NOMO-1 (cell line): Measurements from ENCODE around the gene MAP3K19.
A peak's percentile ranks its signal among the peaks of the same experiment; 100 is the strongest.

Source experiments
- DNase-seq, 2 experiments: peaks; one replicate each; lab custom pipeline; 2025; ENCODE audit not compliant: unreplicated experiment in 2 of 2; lab: John Stamatoyannopoulos, UW

MAP3K19 gene

DNA sequence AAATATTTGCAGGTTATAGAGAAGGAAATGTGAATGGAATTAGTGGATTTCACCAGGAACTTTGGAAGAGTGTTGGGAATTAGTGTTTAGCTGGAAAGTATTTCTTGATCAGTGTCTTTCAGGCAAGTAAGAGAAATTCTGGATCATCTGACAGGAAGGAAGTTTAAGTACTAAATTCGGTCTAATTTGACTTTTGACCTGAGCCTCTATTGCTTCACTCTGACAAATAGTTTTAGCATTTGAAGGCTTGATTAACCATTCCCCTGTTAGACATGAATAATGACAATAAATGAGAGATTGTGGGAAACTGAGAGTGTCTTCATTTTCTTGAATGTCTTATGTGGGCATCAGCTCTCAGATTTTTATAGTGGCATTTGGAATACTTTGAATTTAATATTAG lies 112.6 kb downstream of the MAP3K19 start:
- peak in 1 of 2 experiments; percentile 23 for DNase-seq

DNA sequence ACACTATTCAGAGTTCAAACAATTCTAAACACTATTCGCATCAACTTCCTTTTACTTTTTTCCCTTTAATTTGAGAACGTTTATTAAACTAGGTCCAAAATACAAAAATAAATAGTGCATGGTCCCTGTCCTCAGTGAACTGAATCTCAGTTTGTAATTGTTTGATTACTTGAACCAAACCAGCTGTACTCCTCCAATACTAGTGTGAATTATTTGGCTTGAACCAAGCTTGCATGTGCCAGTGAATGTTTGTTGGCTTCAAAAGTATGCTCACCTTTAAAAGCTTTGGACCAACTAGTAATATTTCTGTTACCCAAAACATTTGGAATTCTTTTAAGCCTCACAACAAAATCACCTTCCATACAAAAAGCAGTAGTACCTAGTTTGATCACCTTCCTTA lies 113.1 kb downstream of the MAP3K19 start:
- DNase-seq = no peak

- DNase-seq = no peak
Measured at GRCh38 chr2:134933732-134934131, 113.5 kb downstream of the MAP3K19 start.

GRCh38 chr2:134932864-134933526 lies 114.3 kb downstream of the MAP3K19 start:
- no peak for DNase-seq

- DNase-seq = no peak
Measured at GRCh38 chr2:134927195-134927594, 120.1 kb downstream of the MAP3K19 start.

DNA sequence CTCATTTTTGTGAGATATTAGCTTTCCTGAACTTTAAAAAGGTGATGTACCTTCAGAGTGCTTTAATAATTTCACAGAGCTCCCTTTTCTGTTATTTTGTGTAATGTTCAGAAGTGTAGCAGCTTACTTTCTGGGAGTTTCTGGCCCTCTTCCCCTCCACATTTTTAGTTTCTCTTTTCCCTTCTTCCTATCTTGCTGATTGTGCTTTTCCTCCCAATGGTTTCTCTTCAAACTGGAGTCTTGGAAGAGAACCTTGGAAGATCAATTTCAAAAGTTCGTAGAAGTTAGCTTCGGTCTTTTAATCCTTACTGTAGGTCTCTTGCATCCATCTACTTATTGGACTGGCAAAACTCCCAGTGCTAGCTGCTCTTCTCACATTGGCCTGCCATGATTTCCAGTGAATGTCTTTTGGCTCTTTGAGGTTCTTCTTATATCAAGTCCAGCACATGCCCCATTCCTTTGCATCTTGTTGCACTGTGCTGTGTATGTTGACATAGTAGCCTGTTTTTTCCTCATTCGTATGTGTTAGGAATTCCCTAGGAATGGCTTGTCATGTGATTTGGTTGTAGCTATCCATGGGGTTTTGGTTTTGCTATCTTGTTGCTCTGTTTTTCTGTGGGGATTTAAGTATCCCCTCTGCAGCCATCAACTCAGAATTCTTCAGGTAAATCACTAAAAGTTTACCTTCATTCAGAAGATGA lies 120.9 kb downstream of the MAP3K19 start:
- DNase-seq = no peak

DNA sequence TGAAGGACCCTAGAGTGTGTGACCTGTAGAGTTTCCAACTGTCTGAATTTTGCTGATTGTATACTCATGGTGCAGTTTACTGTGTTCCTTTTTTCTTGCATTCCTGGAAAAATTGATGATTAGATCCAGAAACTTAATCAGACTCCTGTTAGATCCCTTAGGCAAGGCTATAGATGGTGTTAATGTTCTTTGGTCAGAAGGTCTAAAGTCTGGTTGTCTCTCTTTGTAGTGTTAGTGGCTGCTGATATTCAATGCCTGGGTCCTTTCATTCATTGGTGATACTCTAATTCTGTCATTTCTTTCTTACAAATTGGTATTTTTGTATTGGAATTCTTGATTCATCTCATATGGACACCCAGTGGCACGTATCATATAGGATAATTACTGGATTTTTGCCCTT lies 122.3 kb downstream of the MAP3K19 start:
- DNase-seq = no peak

GRCh38 chr2:134919341-134920210 lies 127.7 kb downstream of the MAP3K19 start:
- DNase-seq = peak; percentile 10 to 31

- peak; percentile 98 to 99 for DNase-seq
Measured at GRCh38 chr2:134918526-134919340, 128.5 kb downstream of the MAP3K19 start, which contains the start of gene CCNT2. Gene CCNT2 (plus strand): TSS chr2:134918822. CDS start chr2:134918855, 33 bp downstream.

DNA sequence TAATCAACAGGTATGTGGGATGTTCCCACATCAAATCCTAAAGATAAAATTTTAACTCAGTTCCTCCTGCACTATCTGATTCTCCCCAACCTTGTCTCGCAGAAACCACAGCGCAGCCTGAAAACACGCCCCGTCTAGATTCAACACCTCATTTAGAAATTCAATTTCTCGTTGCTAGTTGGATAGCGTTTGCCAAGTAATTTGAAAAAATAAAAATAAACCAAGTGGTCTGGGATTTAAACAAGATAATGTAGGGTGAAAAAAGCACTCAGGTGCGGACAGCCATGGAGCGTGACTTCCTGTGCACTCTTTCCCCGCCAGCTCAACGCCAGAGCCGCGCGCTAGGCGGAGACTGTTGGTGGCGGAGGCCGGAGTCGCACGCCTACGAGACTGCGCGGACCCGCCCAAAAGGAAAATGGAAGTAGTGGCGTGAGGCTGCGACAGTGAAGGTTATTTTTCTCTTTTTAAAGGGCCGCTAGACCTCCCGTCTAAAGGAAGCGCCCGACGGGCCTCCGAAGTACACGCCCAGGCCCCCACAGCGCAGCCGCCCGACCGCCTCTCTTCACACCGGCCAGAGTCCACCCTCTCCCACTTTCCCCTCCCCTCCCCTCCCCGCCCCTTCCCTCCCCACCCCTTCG lies 129.2 kb downstream of the MAP3K19 start:
- DNase-seq = peak; percentile 97 to 99

DNA sequence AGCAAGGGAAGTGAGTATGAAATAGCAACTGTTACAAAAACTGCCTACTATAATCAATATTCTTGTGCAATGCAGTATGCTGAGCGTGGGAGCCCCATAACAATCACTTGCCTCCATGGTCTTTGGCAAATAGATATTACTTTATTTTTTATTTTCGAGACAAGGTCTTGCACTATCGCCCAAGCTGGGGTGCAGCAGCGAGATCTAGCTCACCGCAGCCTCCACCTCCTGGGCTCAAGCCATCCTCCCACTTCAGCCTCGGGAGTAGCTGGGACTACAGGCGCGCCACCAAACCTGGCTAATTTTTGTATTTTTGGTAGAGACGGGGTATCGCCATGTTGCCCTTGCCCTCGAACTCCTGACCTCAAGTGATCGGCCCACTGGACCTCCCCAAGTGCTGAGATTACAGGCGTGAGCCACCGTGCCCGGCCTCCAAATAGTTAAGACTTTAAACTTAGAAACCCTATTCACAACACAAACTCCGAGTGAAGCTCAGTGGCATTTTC lies 129.8 kb downstream of the MAP3K19 start:
- peak in 1 of 2 experiments; percentile 27 for DNase-seq
